Left colon (tissue), 2 donors: Measurements from ENCODE around the gene STKLD1. TPM values are rescaled to one million over a fixed set of nuclear protein-coding genes. Genes with fewer than 3 reads are reported as not detected.
"Not testable (repeated sequence)": the region's sequence is repeated elsewhere in the genome, so short reads cannot be mapped to it uniquely, and the experiment has no call there.

Experiments
- ATAC-seq: fragments of 200-7000 bp; cut with Tn5 transposase; one replicate; pipeline ENCODE4 v1.9.1; 2020; ENCODE audit warnings: mild to moderate bottlenecking, moderate library complexity
- DNase-seq, 2 donors: peaks; one replicate each; pipeline ENCODE4 v3.0.0-alpha.2; 2020
- intact Hi-C, 2 donors: fragments of 100-400 bp; cut with DNase I in 1 of 2; cut with micrococcal nuclease in 1 of 2; formaldehyde crosslinking; loops; one replicate each; pipeline versions ENCODE4 v1.11.2 to v1.14.0; 2022; cut with DNase I, micrococcal nuclease
- total RNA-seq, 2 donors: library from RNA; stranded (reverse); fragmentation: NEBNext Ultra II Directional; extraction: Animal tissue kit (Norgen Biotek cat#: 25700); gene quantifications; one replicate each; pipeline ENCODE4 v1.2.1, GENCODE V29; 2021
- donor health status: DM: no; HTN: no; CAD: no.
- donor health status: DM: yes; HTN: yes; CAD: no.

STKLD1 gene
- total RNA-seq, 2 donors from 2014 or later = 0.36 to 0.95 TPM

- ATAC-seq = not testable (repeated sequence)
Observed at GRCh38 chr9:133451865-133452264, 75.7 kb downstream of the STKLD1 start.

GRCh38 chr9:133452562-133452961 is 76.4 kb downstream of the STKLD1 start:
- ATAC-seq = no peak
- intact Hi-C loops = no loop called here
- no peak for DNase-seq

More at GRCh38 chr9:133451865-133452264, 75.7 kb downstream of the STKLD1 start:
- DNase-seq, intact Hi-C loops: not testable (repeated sequence)

DNA sequence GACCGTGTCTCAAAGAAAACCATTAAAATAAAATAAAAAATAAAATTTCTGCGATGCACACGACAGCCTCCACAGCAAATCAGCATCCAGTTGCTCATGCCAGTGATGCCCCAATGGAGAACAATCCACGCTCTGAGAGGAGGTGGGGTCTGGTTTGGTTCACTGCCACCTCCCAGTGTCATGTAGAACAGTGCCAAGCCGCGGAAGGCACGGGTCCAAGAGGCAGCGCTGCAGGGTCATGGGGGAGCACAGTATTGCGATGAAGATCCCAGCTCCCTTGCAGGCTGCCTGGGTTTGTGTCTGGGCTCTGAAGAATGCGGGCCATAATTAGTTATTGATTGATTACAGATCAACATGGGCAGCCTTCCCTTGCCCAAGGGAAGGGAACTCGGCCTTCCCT is 77.5 kb downstream of the STKLD1 start:
- intact Hi-C loops = no loop called here
- DNase-seq (no peak), ATAC-seq (no peak)

DNA sequence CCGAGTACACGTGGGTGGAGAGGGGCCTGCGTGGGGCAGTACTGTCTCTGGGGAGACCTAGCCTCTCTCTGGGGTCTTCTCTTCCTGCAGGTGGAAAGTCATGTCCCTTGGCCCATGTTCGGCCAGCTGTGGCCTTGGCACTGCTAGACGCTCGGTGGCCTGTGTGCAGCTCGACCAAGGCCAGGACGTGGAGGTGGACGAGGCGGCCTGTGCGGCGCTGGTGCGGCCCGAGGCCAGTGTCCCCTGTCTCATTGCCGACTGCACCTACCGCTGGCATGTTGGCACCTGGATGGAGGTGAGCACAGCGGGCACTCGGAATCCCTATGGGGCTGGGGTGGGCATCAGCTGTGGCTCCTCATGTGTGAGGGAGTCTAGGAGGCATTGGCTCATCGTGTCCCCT is 78.2 kb downstream of the STKLD1 start:
- ATAC-seq = no peak
- intact Hi-C loops = no loop called here
- DNase-seq = no peak

- intact Hi-C loops = no loop called here
- DNase-seq (no peak), ATAC-seq (no peak)
Observed at GRCh38 chr9:133454943-133455673, 78.9 kb downstream of the STKLD1 start.

Other genes with a start within 250 kb of the STKLD1 start
- gene GBGT1, start 212.5 kb upstream of the STKLD1 start, total RNA-seq = 1 to 10 TPM; 4.9 to 5.5 TPM
- gene OBP2B, start 167.1 kb upstream of the STKLD1 start, total RNA-seq = not detected
- gene ABO, start 101.2 kb upstream of the STKLD1 start, total RNA-seq = 10 to 100 TPM; 77.6 to 95.1 TPM
- gene SURF6, start 40.2 kb upstream of the STKLD1 start, total RNA-seq = 10 to 100 TPM; 24.1 to 27.8 TPM
- 10 to 100 TPM; 18.8 to 20.3 TPM for gene MED22, start 28.2 kb upstream of the STKLD1 start, total RNA-seq
- 1,000 to 10,000 TPM; 1,331 to 1,405 TPM for gene RPL7A, start 28.1 kb upstream of the STKLD1 start, total RNA-seq
- gene SURF1, start 19.9 kb upstream of the STKLD1 start, total RNA-seq = 10 to 100 TPM; 42.0 to 48.2 TPM
- gene SURF2, start 19.8 kb upstream of the STKLD1 start, total RNA-seq = 10 to 100 TPM in 1 of 2 donors, 1 to 10 TPM in 1; 9.5 to 10.9 TPM
- gene SURF4, start 306 bp upstream of the STKLD1 start, total RNA-seq = 100 to 1,000 TPM; 150 to 169 TPM
- 10 to 100 TPM; 18.4 to 22.5 TPM for gene REXO4, start 41.6 kb downstream of the STKLD1 start, total RNA-seq
- gene ADAMTS13, start 46.0 kb downstream of the STKLD1 start, total RNA-seq = 1 to 10 TPM; 3.0 to 4.4 TPM
- 10 to 100 TPM; 66.1 to 75.4 TPM for gene CACFD1, start 83.6 kb downstream of the STKLD1 start, total RNA-seq
- 1 to 10 TPM; 1.6 to 2.9 TPM for gene SLC2A6, start 102.7 kb downstream of the STKLD1 start, total RNA-seq
- gene MYMK, start 148.6 kb downstream of the STKLD1 start, total RNA-seq = not detected
- 1 to 10 TPM; 1.2 to 1.3 TPM for gene ADAMTSL2, start 158.3 kb downstream of the STKLD1 start, total RNA-seq
- gene FAM163B, start 233.0 kb downstream of the STKLD1 start, total RNA-seq = 1 to 10 TPM in 1 of 2 donors, under 1 TPM in 1; 0.27 to 1.2 TPM